Cardiac fibroblast (primary cell): ENCODE results near the gene TAOK3.
"Not testable (repeated sequence)": the region's sequence is repeated elsewhere in the genome, so short reads cannot be mapped to it uniquely, and the experiment has no call there.

Experiments used
- DNase-seq, 2 donors: peaks; one replicate each; pipeline versions ENCODE4 v3.0.0 to v3.0.0-alpha.2; 2010; ENCODE audit warnings: low read depth in 2 of 2
- H3K4me3 ChIP-seq, 2 donors: replicated peaks in 1 of 2; 1 replicate in 1 of 2; 2 replicates in 1 of 2; pipeline ENCODE4 v1.5.1; 2011; ENCODE audit warnings: low read depth in 2 of 2, low read length in 2 of 2, mild to moderate bottlenecking in 2 of 2, moderate library complexity in 1 of 2
- TF ChIP-seq, protein P1 (sequence below): IDR thresholded peaks from one replicate; pipeline ENCODE4 v1.5.1; 2011; ENCODE audit warnings: low read depth, mild to moderate bottlenecking, low read length, inconsistent platforms

Gene TAOK3

DNA sequence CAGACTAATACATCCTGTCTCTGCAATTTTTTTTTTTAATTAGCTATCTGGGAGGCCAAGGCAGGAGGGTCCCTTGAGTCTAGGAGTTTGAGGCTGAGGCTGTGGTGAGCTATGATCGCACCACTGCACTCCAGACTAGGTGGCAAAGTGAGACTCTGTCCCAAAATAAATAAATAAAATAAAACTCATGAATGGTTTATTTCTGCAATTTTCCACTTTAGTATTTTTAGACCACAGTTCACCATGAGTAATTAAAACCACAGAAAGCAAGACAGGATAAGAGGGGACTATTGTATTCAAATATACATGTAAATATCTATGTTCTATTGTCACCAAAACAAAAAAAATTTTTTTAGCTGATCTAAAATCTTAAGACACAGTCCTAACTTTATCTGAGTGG, 17.8 kb downstream of the TAOK3 start:
- TF ChIP-seq, protein P1, sequence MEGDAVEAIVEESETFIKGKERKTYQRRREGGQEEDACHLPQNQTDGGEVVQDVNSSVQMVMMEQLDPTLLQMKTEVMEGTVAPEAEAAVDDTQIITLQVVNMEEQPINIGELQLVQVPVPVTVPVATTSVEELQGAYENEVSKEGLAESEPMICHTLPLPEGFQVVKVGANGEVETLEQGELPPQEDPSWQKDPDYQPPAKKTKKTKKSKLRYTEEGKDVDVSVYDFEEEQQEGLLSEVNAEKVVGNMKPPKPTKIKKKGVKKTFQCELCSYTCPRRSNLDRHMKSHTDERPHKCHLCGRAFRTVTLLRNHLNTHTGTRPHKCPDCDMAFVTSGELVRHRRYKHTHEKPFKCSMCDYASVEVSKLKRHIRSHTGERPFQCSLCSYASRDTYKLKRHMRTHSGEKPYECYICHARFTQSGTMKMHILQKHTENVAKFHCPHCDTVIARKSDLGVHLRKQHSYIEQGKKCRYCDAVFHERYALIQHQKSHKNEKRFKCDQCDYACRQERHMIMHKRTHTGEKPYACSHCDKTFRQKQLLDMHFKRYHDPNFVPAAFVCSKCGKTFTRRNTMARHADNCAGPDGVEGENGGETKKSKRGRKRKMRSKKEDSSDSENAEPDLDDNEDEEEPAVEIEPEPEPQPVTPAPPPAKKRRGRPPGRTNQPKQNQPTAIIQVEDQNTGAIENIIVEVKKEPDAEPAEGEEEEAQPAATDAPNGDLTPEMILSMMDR, result no peak
- H3K4me3 ChIP-seq, result no peak overlapping the region

DNA sequence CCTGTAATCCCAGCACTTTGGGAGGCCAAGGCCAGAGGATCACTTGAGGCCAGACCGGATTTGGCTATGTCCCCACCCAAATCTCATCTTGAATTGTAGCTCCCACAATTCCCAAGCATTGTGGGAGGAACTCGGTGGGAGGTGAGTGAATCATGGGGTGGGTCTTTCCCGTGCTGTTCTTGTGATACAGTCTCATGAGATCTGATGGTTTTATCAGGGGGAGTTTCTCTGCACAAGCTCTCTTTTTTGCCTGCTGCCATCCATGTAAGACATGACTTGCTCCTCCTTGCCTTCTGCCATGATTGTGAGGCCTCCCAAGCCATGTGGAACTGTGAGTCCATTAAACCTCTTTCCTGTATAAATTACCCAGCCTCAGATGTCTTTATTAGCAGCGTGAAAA, 18.2 kb downstream of the TAOK3 start:
- H3K4me3 ChIP-seq, result not testable (repeated sequence)

More for the DNA sequence above, 17.8 kb downstream of the TAOK3 start:
- peak in 1 of 2 donors; percentile 71 for DNase-seq

DNA sequence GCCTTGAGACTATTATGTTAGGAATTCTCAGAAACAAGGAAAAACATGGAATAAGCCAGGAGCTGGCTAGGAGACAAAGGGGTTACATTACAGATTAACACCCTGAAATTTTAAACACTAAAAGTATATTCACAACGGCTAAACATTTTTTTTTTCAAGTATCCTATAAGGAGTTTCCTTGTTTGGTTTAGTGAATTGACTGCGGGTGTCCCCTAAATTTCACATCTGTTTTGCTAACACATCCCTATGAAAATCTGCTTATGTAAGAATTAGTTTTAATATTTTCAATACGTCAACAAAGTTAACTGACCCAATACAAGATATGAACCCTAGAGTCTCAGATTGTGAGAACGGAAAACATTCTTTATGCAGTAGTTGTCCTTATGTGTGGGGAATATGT, 19.0 kb downstream of the TAOK3 start:
- DNase-seq, result no peak
- TF ChIP-seq, protein P1, result no peak
- H3K4me3 ChIP-seq, result no peak overlapping the region

More for the DNA sequence above, 18.2 kb downstream of the TAOK3 start:
- DNase-seq, result not testable (repeated sequence)

DNA sequence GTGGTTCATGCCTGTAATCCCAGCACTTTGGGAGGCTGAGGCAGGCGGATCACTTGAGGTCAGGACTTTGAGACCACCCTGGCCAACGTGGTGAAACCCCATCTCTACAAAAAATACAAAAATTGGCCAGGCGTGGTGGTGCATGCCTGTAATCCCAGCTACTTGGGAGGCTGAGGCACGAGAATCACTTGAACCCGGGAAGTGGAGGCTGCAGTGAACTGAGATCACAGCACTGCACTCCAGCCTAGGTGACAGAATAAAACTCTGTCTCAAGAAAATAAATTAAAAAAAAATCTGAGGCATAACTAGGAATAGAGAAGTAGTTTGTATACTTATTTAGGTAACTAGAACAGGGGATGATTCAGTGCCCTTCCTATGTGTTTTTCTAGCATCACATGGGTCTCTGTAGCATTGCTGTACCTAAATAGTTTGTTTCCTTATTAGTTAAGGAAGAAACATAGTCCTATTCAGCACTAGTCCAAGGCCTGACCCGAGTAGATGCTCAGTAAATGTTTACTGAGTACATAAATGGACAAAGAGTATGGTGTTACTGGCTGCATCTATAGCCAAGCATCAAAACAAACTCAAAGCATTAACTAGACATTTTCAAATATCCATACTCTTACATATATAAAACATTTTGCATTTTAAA, 21.7 kb downstream of the TAOK3 start:
- H3K4me3 ChIP-seq, result no peak overlapping the region
- DNase-seq, result no peak
- TF ChIP-seq, protein P1, result no peak

DNA sequence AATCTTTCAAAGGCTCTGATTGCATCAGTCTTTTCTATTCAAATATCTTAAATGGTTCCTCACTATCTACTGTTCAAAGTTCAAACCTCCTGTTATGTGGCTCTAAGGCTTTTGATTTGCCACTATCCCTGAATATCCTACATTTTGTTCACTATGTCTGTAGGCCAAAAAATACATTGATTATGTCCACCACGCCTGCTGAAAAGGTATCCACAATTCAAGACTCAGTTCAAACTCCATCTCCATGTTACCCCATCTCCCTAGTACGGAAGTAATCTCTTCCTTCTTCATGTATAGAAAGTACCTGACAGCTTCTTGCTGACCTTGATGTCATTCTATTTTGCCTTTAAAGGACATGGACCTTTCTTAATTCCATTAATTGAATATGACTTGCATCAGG, 24.8 kb downstream of the TAOK3 start:
- TF ChIP-seq, protein P1, result no peak
- H3K4me3 ChIP-seq, result no peak overlapping the region
- DNase-seq, result no peak

DNA sequence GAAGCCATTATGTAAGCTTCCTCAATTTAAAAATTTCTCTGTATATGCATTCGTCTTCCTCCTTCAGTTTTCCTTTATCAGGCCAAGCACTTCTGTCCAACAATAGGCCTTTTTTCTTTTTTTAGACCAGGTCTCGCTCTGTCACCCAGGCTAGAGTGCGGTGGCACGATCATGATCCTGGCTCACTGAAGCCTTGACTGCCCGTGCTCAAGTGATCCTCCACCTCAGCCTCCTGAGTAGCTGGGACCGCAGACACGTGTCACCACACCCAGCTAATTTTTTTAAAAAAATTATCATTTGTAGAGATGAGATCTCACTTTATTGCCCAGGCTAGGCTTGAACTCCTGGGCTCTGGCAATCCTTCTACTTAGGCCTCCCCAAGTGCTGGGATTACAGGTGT, 25.8 kb downstream of the TAOK3 start:
- TF ChIP-seq, protein P1, result no peak
- H3K4me3 ChIP-seq, result no peak overlapping the region
- DNase-seq, result no peak

DNA sequence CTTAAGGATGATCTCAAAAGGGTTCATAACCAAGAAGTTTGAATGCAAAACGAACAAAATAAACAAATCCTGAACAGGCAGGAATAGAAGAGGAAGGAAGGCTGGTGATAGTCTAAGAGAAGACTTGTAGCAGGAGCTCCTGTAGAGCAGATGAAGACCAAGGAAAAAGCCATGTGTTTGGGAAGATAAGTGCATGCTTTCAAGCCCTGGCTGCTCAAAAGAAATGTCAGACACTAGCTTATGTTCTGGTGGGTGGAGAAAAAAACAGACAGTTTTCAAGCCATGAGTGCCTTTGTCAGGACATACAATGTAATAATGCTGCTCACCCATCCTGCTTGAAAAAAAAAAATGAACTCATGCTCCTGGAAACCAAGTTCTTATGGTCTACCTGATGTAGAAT, 27.4 kb downstream of the TAOK3 start:
- H3K4me3 ChIP-seq, result no peak overlapping the region
- no peak for DNase-seq
- TF ChIP-seq, protein P1, result no peak
